NCI-H82 treated with DMSO at 0.1 percent for 48 hours (cell line): ENCODE data around the gene CLEC16A.

ENCODE experiments used
- DNase-seq: peaks from one replicate; lab custom pipeline; 2025; ENCODE audit not compliant: unreplicated experiment; lab: John Stamatoyannopoulos, UW

CLEC16A gene

GRCh38 chr16:11225677-11226549, 281.5 kb downstream of the CLEC16A start:
- no peak for DNase-seq

GRCh38 chr16:11229432-11229831, 285.1 kb downstream of the CLEC16A start:
- no peak for DNase-seq

GRCh38 chr16:11229906-11230305, 285.5 kb downstream of the CLEC16A start:
- DNase-seq = no peak

DNA sequence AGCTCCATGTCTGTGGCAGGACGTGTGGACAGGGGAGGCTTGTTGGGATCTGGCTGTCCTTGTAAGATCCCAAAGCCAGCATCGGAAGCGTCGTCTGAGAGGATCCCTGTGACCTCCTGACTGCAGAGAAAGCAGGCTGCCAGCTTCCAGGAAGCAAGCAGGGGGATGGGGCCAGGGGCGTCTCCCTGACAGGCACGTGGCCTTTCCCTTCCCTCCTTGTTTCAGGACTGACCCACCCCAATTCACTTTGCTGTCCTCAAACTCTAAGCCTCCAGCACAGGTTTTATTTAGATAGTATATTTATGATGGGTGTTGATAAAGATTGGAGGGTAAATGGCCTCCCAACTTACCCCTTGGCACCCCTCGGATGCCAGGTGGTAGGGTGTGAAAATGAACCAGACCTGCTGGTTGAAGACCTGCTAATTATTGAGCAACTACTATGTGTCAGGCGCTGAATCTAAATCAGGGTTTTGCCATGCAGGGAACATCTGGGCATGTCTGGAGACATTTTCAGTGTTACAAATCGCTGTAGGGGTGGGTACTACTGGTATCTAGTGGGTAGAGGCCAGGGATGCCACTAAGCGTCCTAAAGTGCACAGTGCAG, 287.1 kb downstream of the CLEC16A start:
- DNase-seq = no peak
